NCI-H2081 (cell line): Measurements from ENCODE around the gene NAALADL2.
"Not testable (repeated sequence)": the region's sequence is repeated elsewhere in the genome, so short reads cannot be mapped to it uniquely, and the experiment has no call there.

Experiments
- DNase-seq, 2 experiments: peaks; one replicate each; lab custom pipeline; 2025; lab: John Stamatoyannopoulos, UW

Gene NAALADL2

DNA sequence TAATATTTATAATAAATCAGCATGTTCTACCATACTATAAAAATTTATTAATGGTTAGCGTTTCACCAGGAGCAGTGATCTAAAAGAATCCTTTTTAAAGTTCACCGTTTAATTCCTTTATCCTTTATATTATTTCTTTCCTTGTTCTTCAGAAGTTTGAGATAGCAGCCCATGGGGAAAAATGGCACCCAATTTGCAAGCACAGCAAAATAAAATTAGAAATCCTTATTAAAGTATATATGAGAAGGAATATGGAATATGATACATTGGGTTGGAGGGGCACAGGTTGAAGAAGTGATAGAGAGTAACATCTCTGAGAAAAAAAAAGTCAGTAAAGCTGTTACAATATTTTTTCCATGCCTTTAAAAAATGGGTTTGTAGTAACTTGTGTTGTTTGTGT lies 892.0 kb downstream of the NAALADL2 start:
- DNase-seq = no peak

DNA sequence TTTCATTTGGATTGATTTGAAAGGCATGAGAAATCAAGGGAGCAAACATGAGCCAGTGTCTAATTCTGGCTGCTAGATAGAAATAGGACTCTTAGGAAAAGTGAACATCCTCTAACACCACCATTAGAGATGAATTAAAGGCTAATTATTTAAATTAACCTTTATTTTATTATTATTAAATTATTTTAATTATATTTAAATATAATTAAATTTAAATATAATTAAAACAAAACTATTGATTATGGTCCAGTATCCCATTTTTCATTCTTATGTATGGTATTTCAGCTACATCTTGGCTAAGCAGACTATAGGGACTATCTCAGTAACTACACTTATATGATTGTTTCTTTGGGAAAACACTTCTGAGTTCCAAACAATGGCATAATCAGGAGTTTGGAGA lies 904.8 kb downstream of the NAALADL2 start:
- DNase-seq = no peak

DNA sequence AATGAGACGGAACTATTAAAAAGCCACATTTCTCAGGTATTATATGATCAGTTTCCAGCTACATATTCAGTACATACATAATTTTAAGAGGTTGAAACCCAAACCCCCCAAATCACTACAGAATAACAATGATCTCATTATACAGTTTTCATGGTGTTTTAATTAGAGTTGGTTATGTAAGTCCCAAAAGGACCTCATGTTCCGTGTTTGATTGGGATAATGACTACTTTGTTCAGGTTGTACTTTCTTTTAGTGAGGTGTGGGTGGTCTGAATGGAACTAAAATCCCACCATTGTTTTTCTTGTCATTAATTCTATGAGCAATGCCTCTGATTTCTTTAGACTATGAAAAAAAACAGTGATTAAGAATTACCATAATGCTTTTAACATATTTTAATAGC lies 905.6 kb downstream of the NAALADL2 start:
- no peak for DNase-seq

DNA sequence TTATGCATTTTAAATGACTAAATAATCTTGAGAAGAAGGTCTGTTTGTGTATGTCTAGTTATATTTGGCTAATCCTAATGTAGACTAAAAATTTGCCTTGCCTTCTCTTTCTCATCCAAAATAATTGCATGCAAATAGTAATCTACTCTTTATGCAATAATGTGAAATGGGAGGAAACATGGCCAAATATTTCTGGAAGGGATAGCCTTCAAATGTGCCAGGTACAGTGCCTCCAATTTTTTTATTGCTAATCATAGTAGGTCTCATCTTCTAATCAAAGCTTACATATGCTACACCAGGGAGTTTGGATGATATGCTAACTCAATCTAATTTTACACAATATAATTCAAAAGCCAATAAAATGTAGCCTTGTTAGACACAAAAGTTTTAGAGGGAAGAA lies 911.3 kb downstream of the NAALADL2 start:
- no peak for DNase-seq

DNA sequence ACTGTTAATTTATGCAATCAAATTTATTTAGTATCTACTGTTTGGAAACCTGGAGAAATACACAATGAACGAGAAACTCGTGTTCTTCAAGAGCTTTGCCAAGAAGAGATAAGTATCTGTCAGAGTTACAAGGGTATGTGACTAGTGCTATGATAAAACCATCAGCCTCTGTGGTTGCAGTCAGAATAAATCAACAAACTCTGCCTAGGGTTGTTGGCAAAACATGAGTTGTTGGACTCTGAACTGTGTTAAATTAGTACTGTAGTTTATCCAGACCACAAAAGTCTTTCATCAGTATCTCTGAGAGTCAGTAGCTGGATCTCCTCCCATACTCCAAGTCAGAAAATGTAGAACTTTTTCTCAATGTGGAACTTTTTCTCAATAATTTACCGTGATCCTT lies 918.4 kb downstream of the NAALADL2 start:
- DNase-seq = no peak

DNA sequence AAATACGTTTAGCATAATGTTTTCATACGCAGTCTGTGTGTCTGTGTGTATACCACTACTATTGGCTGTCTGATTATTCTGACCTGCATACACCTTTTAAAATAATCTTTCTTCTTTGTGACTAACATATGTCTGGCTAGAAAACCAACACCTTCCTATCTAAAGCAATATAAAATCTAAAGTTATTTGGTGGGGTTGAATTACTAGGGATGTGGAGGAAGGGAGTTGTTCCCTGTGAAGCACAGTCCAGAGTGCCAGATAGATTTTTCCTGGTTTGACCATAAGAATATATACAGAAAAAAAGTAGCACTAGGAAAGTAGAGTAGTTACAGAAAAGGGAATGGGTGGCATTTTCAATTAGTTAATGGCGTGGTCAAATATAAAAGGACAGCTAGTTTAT lies 918.8 kb downstream of the NAALADL2 start:
- DNase-seq = no peak

DNA sequence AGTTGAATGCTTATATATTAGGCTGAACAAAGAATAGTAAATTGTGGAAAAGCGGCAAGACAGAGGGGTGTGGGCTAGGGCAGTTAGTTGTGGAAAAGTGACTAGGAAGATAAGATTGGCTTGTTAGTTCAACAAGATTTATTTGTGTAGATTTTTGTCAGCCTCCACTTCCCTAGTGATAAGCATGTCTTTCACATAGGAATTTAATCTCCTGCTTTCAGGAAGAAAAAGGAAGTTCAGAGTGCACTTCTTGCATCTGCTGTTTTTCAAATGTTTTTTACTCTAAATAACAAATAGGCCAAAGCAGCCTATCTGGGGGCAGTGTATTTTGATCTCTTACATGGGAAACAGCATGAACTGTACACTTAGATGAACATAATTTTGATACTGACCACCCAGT lies 919.9 kb downstream of the NAALADL2 start:
- no peak for DNase-seq

DNA sequence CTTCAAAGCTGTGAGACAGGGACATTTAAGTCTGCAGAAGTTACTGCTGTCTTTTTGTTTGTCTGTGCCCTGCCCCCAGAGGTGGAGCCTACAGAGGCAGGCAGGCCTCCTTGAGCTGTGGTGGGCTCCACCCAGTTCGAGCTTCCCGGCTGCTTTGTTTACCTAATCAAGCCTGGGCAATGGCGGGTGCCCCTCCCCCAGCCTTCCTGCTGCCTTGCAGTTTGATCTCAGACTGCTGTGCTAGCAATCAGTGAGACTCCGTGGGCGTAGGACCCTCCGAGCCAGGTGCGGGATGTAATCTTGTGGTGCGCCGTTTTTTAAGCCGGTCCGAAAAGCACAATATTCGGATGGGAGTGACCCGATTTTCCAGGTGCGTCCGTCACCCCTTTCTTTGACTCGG lies 928.0 kb downstream of the NAALADL2 start:
- DNase-seq = not testable (repeated sequence)

DNA sequence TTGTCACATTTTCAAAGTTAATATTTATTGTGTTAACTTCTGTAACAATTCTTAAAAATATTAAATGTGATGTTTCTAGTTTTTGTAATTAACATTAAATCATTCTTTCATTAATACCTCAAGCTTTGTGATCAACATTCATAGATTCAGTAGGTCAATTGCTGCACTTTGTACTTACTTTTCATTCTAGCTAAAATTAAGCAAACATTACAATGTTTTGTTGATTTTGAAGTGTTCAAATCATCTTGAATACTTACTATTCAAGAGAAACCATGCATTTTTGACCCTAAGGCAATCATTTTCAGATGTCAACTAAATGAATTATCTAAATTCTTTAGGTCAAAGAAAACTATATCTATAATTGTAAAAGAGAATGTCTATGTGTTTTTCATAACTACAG lies 933.1 kb downstream of the NAALADL2 start:
- DNase-seq = no peak

DNA sequence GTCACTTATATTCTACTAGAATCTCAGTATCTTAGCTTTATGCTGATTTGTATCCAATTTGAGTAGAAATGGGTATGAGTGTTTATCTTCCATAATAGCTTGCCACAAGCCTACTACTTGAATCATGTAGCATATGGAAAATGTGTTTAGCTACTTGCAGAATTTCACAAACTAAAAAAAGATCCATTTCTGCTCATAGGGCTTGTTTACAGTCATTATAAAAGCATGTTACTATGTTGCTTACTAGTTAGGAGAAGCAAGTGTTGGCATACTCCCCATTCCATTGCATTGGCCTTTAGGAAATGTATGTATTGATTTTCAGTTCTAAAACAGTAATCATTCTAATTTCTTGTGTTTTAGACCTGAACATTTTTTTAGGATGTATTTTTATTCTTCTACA lies 939.2 kb downstream of the NAALADL2 start:
- DNase-seq = no peak

DNA sequence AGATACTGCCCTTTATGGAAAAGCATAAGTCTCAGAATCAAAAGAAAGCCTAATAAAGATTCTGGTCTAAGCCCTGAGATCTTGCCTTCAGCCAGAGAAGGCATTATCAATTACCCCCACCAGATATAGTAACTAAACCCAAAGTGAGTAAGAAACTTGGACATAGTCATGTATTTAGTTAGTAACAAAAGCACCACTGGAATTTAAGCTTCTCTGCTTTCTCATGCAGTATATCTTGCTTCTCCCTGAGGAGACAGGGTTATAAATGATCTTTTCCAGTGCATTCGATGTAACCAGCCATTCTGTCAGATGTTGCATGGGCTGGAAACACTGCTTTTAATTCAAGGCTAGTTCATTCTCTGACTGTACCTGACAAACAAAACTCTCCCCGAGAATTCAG lies 946.7 kb downstream of the NAALADL2 start:
- DNase-seq = no peak

DNA sequence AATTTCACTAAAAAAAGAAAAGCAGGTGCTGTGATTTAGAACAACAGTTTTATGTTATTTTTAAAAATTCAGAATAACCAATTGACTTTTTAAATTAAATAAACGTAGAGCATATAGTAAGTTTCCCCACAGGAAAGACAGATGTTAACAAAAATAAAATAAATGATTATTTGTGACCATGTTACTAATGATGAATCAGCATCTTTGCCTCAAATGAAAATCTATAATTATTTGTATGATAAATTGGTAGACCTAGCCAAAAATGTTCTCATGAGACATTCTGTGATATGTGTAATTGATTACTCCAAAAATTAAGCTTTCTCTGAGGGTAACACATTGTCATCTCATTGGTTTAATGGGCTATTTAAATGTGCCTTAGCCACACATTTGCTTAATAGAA lies 948.0 kb downstream of the NAALADL2 start:
- DNase-seq = no peak

DNA sequence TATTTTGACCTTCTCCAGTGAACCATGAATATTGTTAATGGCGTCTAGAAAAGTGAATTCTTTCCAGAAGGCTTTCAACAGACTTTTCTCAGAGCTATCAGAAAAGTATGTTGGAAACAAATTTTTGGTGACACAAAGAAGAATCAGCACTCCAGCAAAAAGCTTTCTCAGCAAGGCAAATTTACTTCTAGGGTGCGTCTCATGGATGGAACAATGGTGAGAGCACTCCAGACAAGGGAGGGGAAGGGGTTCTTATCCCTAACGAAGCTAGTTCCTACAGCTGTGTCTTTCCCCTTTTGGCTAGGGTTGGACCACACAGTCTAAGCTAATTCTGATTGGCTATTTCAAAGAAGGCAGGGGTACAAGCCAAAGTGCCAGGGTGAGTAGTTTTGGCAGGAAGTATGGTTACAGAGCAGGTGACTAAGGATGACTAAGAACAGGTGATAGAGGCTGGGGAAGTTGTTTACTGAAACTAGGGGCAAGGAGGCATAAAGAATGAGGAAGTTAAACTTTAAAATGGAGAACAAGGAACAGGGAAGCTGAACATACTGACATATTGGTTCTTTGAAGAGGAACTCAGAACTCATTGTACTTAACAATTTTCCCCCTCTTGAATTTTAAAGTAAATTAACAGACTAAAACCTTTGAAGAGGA lies 959.8 kb downstream of the NAALADL2 start:
- peak in 1 of 2 experiments; percentile 7 for DNase-seq

DNA sequence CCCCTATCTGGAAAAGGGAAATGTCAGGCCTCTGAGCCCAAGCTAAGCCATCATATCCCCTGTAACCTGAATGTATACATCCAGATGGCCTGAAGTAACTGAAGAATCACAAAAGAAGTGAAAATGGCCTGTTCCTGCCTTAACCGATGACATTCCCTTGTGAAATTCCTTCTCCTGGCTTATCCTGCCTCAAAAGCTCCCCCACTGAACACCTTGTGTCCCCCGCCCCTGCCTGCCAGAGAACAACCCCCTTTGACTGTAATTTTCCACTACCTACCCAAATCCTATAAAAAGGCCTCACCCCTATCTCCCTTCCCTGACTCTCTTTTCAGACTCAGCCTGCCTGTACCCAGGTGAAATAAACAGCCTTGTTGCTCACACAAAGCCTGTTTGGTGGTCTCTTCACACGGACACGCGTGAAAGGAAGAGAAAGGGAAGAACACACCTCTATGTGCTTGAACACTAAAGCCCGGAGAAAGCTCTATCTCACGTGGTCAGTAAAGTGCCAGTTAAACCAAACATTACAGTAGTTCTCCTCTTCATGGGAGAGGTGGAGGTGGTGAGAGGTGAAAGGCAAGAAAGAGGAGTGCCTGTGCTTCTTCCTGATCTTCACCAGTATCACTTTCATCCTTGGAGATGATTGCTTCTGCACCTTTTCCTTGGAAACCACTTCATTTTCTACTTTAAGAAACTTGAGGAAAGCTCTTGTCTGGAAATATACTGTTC lies 963.8 kb downstream of the NAALADL2 start:
- not testable (repeated sequence) for DNase-seq

DNA sequence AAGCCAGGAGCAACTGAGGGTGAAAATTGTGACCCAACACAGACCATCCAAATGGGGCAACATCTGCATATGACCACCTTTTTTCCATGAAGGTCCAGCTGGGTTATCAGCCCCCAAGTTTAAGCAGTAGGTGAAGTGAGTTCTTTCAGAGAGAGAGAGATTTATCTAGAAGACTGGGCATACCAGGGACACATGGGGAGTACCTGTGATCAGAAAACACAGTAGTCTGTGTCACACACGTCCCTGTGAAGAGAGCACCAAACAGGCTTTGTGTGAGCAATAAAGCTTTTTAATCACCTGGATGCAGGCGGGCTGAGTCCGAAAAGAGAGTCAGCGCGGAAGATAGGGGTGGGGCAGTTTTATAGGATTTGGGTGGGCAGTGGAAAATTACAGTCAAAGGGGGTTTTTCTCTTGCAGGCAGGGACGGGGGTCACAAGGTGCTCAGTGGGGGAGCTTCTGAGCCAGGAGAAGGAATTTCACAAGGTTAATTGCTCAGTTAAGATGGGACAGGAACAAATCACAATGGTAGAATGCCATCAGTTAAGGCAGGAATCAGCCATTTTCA lies 966.0 kb downstream of the NAALADL2 start:
- DNase-seq = not testable (repeated sequence)

DNA sequence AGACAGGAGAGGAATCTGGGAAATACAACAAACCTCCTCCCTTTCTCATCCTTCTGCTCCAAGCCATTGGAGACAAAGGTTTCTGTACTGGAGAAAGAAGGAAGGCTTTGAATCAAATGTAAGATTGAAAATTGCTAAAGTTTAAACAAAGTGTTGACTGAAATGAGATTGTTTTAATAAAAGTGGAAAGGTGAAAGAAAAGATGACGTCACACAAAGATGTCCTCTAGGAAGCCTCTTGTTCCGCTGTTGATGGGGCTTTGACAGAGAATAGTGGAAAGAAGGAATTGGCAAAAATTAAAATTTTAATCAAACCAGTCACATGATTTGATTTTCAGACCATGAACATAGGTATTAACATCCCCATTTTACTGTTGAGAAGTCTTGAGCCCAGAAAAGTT lies 967.6 kb downstream of the NAALADL2 start:
- no peak for DNase-seq

DNA sequence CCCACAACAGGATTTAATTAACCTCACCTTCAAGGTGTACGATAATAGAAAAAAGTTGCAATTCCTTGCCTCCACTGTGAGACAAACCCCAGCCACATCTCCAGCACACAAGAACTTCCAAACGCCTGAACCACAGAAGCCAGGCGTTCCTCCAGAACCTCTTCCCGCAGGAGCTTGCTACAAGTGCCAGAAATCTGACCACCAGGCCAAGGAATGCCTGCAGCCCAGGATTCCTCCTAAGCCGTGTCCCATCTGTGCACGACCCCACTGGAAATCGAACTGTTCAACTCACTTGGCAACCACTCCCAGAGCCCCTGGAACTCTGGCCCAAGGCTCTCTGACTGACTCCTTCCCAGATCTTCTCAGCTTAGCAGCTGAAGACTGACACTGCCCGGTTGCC lies 970.7 kb downstream of the NAALADL2 start:
- DNase-seq = not testable (repeated sequence)

DNA sequence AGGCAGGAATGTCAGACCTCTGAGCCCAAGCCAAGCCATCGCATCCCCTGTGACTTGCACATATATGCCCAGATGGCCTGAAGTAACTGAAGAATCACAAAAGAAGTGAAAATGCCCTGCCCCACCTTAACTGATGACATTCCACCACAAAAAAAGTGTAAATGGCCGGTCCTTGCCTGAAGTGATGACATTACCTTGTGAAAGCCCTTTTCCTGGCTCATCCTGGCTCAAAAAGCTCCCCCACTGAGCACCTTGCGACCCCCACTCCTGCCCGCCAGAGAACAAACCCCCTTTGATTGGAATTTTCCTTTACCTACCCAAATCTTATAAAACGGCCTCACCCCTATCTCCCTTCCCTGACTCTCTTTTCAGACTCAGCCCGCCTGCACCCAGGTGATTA lies 976.6 kb downstream of the NAALADL2 start:
- not testable (repeated sequence) for DNase-seq

DNA sequence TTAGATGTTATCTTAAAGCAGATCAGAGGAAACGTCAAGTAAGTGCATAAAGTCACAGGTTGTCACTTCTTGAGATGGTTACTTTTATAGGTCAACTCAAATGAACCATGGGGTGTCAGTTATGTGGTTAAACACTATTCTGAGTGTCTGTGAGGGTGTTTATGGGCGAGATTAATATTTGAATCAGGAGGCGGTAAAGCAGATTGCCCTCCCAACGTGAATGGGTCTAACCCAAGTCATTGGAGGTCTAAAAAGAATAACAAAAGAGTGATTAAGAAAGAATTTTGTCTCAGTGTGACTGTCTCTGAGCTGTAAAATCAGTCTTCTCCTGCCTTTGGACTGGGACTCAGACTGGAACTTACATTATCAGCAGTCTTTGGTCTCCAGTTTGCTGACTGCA lies 977.5 kb downstream of the NAALADL2 start:
- DNase-seq = no peak

DNA sequence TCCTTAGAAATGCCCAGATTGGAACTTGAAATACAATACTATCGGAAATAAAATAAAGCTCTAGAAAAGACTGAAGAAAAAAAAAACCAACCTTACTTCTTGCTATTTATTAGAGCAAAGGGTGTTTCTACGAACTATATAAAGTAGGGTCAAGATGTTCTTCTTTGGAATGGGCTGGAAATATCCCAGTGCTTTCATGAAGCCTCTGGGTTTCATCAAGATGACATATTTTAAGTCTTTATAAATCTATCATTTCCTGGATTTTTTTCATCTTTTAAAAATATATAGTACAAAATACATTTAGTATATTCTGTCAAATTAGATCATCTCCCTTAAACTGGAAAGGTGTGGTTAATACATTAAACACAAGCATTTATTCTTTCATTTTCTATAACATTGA lies 978.8 kb downstream of the NAALADL2 start:
- DNase-seq = no peak

DNA sequence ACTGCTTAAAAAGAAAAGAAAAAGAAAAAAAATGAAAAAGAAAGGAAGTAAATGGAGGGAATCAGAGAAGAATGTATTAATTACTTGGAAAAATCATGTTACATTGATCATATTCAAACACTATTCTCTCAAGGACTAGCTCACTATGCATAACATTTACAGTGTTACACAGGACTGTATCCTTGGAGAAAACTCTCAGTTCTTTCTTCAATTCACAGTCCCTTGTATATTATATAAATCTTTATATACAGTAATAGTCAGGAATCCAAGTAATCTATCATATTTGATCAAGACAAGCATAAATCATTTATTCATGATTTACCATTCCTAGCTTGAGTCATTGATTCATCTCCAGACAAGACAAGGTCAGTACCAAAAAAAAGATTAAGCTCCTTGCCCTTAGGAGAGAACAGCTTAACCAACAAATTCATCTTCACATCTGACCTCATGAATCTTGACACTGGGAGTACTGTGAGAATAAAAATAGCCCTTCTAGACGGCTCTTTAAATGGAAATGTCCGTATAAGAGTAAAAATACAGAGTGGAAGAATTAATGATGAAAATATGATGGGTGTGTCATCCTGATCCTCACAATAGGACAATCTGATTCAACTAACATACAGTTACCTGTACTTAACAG lies 980.4 kb downstream of the NAALADL2 start:
- DNase-seq = no peak

DNA sequence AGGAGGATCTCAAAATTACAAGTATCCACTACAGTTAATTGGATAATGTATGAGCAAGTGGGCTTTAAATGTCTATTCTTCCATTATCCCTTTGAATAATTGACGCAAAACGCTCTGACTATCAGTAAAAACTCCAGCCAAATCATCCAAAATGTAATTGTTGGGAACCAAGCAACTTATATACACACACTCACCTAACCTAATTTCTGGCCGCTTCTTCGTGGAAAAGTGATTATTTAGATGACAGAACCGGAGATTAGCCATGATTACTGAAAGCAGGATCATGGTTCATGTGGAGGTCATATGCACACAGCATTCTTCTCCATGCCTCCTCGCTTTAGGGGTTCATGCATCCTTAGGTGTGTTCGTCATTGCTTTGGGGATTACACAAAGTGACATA lies 992.4 kb downstream of the NAALADL2 start:
- peak in 1 of 2 experiments; percentile 25 for DNase-seq

DNA sequence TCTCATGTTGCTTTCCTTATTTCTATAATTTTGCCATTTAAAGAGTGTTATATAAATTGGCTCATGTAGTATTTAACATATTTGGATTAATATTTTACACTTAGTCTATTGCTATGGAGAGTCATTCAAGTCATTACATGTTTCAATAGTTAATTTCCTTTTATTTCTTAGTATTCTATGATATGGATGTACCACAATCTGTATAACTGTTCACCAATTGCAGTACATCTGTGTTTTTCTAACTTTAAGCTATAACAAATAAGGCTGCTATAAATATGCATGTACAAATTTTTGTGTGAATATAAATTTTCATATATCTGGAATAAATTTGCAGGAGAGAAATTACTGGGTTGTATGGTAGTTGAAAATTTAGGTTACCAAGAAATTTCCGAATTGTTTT lies 993.4 kb downstream of the NAALADL2 start:
- DNase-seq = no peak
